Loucy (cell line): ENCODE data around the gene ANK3.

Experiments
- H2AFZ ChIP-seq: fragments of 200-600 bp; sonication (generic); 2 replicates; pipeline ENCODE4 v1.6.0; 2016; ENCODE audit warnings: antibody characterized with exemption, mild to moderate bottlenecking, low read length, moderate library complexity
- H3F3A ChIP-seq: fragments of 200-600 bp; 2 replicates; pipeline ENCODE4 v1.6.0; 2016; ENCODE audit warnings: antibody characterized with exemption, low read depth, mild to moderate bottlenecking
- H3K27me3 ChIP-seq: fragments of 200-600 bp; sonication (generic); 2 replicates; pipeline ENCODE4 v1.6.1; 2014; ENCODE audit warnings: low read length, mild to moderate bottlenecking; ENCODE audit not compliant: insufficient read depth, poor library complexity, severe bottlenecking
- H3K36me3 ChIP-seq: fragments of 200-600 bp; sonication (generic); 2 replicates; pipeline ENCODE4 v1.6.1; 2016; ENCODE audit warnings: low read length; ENCODE audit not compliant: insufficient read depth
- H3K4me1 ChIP-seq: fragments of 200-600 bp; sonication (generic); 2 replicates; pipeline ENCODE4 v1.5.1; 2014; ENCODE audit warnings: low read length, mild to moderate bottlenecking; ENCODE audit not compliant: insufficient read depth, poor library complexity, severe bottlenecking
- H3K4me2 ChIP-seq: fragments of 200-600 bp; sonication (generic); 2 replicates; pipeline ENCODE4 v1.6.0; 2014; ENCODE audit warnings: antibody characterized with exemption, low read length, low read depth, mild to moderate bottlenecking; ENCODE audit not compliant: poor library complexity, severe bottlenecking
- H3K4me3 ChIP-seq: fragments of 200-600 bp; sonication (generic); 2 replicates; pipeline ENCODE4 v1.5.1; 2014; ENCODE audit warnings: low read length, mild to moderate bottlenecking, mixed read lengths; ENCODE audit not compliant: poor library complexity, severe bottlenecking
- H3K79me2 ChIP-seq: fragments of 200-600 bp; sonication (generic); 2 replicates; pipeline ENCODE4 v1.6.1; 2014; ENCODE audit warnings: low read length; ENCODE audit not compliant: insufficient read depth
- H3K9ac ChIP-seq: fragments of 200-600 bp; sonication (generic); 2 replicates; pipeline ENCODE4 v1.6.0; 2014; ENCODE audit warnings: mild to moderate bottlenecking, low read depth, low read length, moderate library complexity; ENCODE audit not compliant: poor library complexity, severe bottlenecking
- H3K9me2 ChIP-seq: fragments of 200-600 bp; sonication (generic); replicated peaks from 2 replicates; pipeline ENCODE4 v1.6.1; 2016; ENCODE audit warnings: low read depth, low read length, mixed read lengths
- H3K9me3 ChIP-seq: fragments of 200-600 bp; sonication (generic); 2 replicates; pipeline ENCODE4 v1.6.1; 2014; ENCODE audit warnings: mild to moderate bottlenecking, antibody characterized with exemption, low read length, low read depth; ENCODE audit not compliant: insufficient read depth
- H4K20me1 ChIP-seq: fragments of 200-600 bp; sonication (generic); 2 replicates; pipeline ENCODE4 v1.6.0; 2014; ENCODE audit warnings: antibody characterized with exemption, low read length, mild to moderate bottlenecking; ENCODE audit not compliant: insufficient read depth, poor library complexity, severe bottlenecking
- CTCF ChIP-seq: fragments of 200-600 bp; sonication (generic); conservative IDR thresholded peaks from 2 replicates; pipeline ENCODE4 v1.5.1; 2014; ENCODE audit warnings: mild to moderate bottlenecking, antibody characterized with exemption, low read length
- EZH2phosphoT487 ChIP-seq: fragments of 200-600 bp; IDR thresholded peaks from 2 replicates; pipeline ENCODE4 v1.6.1; 2018; ENCODE audit warnings: antibody characterized with exemption, mild to moderate bottlenecking, moderate library complexity, borderline replicate concordance

The ANK3 gene

GRCh38 chr10:60172363-60172990, 217.2 kb downstream of the ANK3 start:
- TF ChIP-seq EZH2phosphoT487 = no peak
- no peak for TF ChIP-seq CTCF
- Histone ChIP-seq H3K9me3 (no peaks in the 10 kb centered on the region), H3K36me3 (no peaks in the 10 kb centered on the region), H3K79me2 (no peaks in the 10 kb centered on the region), H3K27me3 (no peaks in the 10 kb centered on the region), H3K9me2 (no peaks in the 10 kb centered on the region), H3K4me2 (no peak overlapping the region), H3K9ac (no peak overlapping the region), H2AFZ (no peak overlapping the region), H3K4me1 (no peaks in the 10 kb centered on the region), H3K4me3 (no peak overlapping the region), H3F3A (no peaks in the 10 kb centered on the region), H4K20me1 (no peaks in the 10 kb centered on the region)

GRCh38 chr10:60171436-60172013, 218.2 kb downstream of the ANK3 start:
- Histone ChIP-seq H3K79me2 (no peaks in the 10 kb centered on the region), H3K4me2 (no peak overlapping the region), H3F3A (no peaks in the 10 kb centered on the region), H3K9me3 (no peaks in the 10 kb centered on the region), H3K27me3 (no peaks in the 10 kb centered on the region), H3K4me3 (no peak overlapping the region), H3K4me1 (no peaks in the 10 kb centered on the region), H3K9ac (no peak overlapping the region), H2AFZ (no peak overlapping the region), H3K9me2 (no peaks in the 10 kb centered on the region), H4K20me1 (no peaks in the 10 kb centered on the region), H3K36me3 (no peaks in the 10 kb centered on the region)
- no peak for TF ChIP-seq EZH2phosphoT487

GRCh38 chr10:60170250-60170649, 219.4 kb downstream of the ANK3 start:
- Histone ChIP-seq H3K79me2 (no peaks in the 10 kb centered on the region), H2AFZ (no peak overlapping the region), H3K9me3 (no peaks in the 10 kb centered on the region), H3K9me2 (no peaks in the 10 kb centered on the region), H3F3A (no peaks in the 10 kb centered on the region), H3K27me3 (no peaks in the 10 kb centered on the region), H3K4me3 (no peak overlapping the region), H4K20me1 (no peaks in the 10 kb centered on the region), H3K4me1 (no peaks in the 10 kb centered on the region), H3K9ac (no peak overlapping the region), H3K36me3 (no peaks in the 10 kb centered on the region), H3K4me2 (no peak overlapping the region)
- TF ChIP-seq CTCF (no peak), EZH2phosphoT487 (no peak)

GRCh38 chr10:60169111-60169510, 220.6 kb downstream of the ANK3 start:
- H4K20me1 ChIP-seq = no peaks in the 10 kb centered on the region
- H3K9me3 ChIP-seq = no peaks in the 10 kb centered on the region
- H3K36me3 ChIP-seq = no peaks in the 10 kb centered on the region
- no peak overlapping the region for H3K4me3 ChIP-seq
- H3K4me1 ChIP-seq = no peaks in the 10 kb centered on the region
- no peaks in the 10 kb centered on the region for H3K27me3 ChIP-seq
- no peak overlapping the region for H3K9ac ChIP-seq
- no peak for TF ChIP-seq CTCF
- TF ChIP-seq EZH2phosphoT487 = no peak
- no peaks in the 10 kb centered on the region for H3F3A ChIP-seq
- H3K9me2 ChIP-seq = no peaks in the 10 kb centered on the region
- no peaks in the 10 kb centered on the region for H3K79me2 ChIP-seq
- H3K4me2 ChIP-seq = no peak overlapping the region
- H2AFZ ChIP-seq = no peak overlapping the region
